Lung microvascular endothelial cell (primary cell): Measurements from ENCODE around the gene SH3RF2. TPM values are rescaled to one million over a fixed set of nuclear protein-coding genes. Genes with fewer than 3 reads are reported as not detected.

Experiments
- DNase-seq, 2 donors: peaks; one replicate each; pipeline versions ENCODE4 v3.0.0 to v3.0.0-alpha.2; 2010; ENCODE audit warnings: low read depth in 2 of 2
- total RNA-seq: library from RNA; depleted of rRNA; stranded (reverse); fragments of >200 nt; gene quantifications from 2 replicates; pipeline ENCODE4 v1.2.1, GENCODE V29; 2014

Gene SH3RF2
- total RNA-seq, 1 donor from 2014 or later = not detected

DNA sequence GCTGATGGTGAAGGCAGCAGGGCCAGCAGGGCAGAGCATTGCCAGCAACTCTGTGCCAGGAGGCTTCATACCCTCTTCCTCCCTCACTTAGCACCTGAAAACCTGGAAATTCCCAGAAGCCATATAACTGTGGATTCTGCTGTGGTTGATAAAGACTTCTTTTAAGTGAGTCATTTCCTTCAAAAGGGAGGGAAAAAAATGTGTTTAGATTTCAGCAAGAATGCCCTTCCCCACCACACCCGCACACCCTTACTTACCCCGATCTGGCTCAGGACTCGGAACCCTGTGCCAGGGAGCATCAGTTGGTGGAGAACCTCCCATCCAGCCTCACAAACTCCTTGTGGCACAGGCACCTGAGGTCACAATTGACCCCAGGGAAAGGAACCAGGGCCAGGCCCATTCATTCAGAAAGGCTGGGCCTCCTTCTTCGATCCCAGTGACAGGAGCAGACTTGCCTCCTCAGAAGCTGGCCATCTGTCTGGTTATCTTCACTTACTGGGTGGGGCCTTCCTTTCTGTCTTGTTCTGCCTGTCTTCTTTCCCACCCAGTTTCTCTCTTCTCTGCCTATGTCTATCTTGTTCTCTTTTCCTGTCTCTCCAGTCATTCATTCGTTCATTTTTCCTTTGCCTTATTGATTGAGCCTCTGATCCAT, 106.4 kb downstream of the SH3RF2 start:
- DNase-seq = peak in 1 of 2 donors; percentile 77

DNA sequence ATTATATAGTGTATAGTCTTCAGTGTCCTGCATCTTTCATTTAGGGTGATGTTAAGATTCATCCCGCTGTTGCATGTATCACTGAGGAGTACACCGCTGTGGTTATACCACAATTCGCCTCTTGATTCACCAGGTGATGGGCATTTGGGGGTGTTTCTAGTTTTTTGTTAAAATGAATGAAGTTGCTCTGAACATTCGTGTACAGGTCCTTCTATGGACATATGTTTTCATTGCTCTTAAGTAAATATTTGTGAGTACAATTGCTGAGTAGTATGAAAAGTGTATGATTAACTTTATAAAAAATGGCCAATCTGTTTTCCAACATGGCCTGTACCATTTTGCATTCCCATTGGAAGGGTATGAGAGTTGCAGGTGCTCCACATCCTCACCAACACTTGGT, 107.3 kb downstream of the SH3RF2 start:
- no peak for DNase-seq

DNA sequence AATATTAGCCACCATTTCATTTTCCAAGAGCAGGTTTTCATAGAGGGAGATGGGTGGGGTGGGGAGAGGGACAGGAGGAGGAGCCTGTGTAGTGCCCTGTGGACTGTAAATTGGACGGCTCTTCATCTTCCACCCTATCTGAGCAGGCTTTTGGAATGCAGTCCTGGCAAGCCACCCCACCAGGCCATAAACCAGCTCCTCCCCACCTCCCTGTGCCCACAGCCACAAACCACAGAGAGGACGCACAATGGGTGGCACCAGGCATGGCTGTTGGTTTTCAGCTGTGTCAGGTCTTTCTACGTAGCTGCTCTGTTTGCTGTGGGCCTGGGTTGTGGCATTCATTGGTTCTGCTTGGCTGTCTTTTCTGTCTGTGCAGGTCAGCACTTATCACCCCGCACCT, 111.0 kb downstream of the SH3RF2 start:
- DNase-seq = no peak

DNA sequence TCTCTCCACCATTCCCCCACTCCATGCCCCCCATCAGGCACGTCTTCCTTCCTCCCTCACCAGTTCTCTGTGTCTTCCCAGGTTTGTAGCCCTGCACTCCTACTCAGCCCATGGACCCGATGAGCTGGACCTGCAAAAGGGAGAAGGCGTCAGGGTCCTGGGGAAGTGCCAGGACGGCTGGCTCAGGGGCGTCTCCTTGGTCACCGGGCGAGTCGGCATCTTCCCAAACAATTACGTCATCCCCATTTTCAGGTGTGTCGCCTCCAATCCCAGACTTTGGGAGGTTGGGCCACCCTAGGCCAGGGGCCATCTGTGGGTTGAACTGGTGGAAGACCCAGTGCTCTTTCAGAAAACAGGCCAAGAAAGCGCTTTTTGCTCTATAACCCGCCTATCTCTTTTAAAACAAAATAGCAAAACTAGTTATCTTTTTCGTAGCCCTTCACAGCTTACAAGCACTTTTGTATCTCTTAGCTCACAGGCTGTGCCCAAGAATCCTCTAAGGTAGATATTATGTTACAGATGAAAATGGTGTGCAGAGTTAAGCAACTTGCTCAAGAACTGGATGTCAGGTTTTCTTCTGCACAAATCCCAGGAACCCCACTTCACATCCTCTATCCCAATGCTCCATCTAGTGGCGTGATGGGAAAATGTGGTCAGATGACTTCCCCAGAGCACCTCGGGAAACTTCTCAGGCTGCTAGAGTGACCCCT, 112.8 kb downstream of the SH3RF2 start:
- peak; percentile 68 to 81 for DNase-seq

DNA sequence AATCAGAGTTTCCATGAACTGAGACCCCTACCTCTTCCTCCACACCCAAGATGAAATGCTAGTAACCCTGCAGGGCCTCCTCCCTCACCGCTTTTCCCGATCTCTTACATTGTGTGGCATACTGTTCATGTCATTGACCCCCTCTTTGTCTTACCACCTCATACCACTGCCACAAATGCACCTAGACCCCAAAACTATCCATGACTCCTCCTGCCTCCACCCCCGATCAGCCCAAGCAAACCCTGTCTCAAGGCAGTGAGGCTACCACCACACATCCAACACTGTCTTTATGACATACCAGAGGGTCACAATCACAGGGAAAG, 113.3 kb downstream of the SH3RF2 start:
- DNase-seq = no peak

DNA sequence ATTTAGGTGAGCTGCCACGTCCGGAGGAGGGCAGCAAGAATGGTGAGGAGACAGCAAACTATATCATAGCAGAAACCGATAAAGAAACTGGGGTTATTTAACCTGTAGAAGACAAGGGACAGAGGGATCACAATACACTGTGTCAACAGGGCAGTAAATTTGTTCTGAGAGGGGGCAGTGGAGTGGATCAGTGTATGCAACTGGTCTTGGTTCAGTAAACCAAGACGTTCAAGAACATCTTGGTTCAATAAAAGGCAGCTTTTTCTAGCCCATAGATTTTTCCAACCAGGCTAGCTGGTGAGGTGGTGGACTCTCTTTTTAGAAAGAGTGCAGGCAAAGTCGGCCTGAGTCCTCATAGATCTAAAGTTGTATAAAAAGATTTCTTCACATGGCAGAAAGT, 113.7 kb downstream of the SH3RF2 start:
- no peak for DNase-seq

DNA sequence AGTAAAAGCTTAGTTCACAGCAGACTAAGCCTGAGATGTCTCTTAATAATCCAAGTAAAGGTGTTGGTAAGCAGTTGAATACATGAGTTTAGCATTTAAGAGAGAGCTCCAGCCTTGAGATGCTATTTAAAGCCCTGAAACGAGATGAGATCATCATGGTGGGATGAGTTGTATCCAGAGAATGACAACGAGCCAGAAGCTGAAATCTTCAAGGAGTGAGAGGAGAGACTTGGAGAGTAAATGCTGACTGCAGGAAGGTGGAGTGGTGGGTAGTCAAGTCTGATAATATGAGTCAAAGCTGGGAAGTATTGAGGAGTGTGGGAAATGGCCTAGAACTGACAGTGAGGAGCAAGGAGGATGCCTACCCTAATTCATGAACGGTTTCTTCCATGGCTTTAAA, 115.3 kb downstream of the SH3RF2 start:
- peak in 1 of 2 donors; percentile 12 for DNase-seq

DNA sequence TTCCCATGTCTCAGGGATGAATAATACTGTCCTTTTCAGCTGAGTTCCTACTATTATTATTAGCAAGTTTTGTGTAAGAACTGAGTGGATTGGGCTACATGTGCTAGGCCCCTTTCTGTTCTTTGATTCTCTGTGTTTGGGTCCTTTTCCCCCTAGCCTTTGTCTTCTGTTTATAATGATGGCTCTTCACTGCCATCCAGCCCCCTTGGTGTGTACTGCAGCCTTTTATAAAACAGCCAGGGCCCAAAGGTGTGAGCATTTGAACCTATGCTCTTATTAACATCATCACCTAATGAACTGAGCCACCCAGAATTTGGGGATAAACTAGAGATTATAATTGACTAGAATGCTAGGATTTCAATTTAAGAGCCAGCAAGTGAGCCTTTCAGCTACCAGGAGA, 116.4 kb downstream of the SH3RF2 start:
- peak in 1 of 2 donors; percentile 12 for DNase-seq

DNA sequence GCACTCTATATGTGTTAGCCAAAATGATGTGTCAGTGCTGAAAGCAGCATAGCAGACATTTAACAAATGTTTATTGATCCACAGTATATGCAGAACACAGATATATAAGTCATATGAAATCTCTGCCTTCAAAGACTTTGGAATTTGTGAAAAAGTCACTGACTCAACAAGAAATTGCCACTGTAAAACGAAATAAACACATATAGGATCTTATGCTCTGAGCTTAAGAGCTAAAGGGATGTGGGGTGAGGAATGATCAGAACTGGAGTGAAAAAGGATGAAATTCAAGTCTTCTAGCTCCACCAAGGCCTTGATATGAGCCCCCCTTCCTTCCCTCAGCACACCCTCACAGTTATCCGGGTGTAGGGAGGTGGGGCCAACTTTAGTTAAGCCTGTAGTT, 119.1 kb downstream of the SH3RF2 start:
- DNase-seq = no peak

DNA sequence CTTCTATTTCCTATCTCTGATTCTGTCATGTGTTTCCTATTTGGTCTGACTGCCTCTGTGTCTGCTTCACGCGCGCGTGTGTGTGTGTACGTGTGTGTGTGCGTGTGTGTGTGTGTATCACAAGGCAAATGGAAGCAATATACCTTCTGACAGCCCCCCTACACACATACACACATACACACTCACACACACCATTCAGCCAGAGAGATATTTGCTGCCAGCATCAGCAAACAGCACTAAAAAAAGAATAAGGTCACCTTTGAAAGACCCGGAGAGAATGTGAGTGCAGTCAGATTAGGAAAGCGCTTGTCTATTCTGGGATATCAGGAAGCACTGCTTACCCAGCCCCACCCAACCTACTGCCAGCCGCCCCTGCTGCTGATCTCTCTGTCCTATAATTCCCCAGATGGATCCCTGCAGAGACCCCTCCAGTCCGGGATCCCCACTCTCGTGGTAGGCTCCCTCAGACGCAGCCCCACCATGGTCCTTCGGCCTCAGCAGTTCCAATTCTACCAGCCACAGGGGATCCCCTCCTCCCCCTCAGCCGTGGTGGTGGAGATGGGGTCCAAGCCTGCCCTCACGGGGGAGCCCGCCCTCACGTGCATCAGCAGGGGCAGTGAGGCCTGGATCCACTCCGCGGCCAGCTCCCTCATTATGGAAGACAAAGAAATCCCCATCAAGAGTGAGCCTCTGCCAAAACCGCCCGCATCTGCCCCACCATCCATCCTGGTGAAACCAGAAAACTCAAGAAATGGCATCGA, 123.3 kb downstream of the SH3RF2 start:
- peak; percentile 34 to 48 for DNase-seq

DNA sequence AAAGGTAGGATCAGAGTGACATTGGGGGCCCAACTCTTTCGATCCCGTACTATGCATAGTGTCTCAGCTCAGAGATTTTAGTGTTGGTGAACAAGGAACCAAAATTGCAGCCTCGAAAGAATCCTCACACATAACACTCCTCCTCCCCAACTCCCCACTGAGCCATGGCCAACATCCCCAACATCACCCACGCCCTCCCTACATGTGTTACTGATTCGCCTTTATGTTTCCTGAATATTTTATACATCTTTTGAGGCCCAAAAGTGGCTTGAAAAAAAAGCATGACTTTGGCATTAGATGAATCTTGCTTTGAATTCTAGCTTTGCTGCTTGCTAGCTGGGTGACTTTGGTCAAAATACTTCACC, 123.8 kb downstream of the SH3RF2 start:
- no peak for DNase-seq

DNA sequence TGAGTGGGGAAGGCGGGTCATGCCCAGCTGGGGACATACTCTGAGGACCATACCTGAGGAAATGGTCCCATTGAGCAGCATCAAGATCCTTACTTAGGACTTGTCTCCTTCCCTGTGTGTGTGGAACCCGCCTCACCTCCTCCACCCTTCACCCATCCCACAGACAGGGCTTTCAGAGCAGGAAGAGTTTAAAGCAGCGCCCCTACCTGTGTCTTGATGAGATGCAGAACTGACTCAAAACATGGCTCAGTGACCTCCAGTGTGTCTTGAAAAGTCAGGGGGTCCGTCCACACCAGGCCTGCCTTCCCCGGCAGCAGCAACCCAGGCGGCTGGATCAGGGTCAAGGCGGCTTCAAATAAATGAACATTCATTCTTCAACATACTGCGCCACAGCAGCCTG, 130.6 kb downstream of the SH3RF2 start:
- DNase-seq = no peak

DNA sequence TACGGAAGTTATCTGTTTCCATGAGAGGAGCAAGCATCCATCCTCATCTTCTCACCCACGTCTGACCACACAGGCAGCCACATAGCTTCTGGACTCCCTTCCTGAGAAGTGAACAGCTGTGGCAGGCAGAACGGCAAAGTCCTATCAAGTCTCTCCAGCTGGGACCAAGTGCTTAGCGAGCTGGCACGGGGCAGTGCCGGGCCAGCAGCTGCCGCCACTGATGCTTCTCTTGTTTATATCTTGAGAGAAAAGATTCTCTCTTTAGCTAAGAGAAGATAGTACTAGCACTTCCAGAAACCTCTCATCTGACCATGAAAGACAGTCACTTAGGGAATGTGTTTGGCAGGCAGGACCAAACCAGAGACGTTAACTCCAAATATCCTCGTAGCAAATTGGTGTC, 131.8 kb downstream of the SH3RF2 start:
- DNase-seq = no peak

DNA sequence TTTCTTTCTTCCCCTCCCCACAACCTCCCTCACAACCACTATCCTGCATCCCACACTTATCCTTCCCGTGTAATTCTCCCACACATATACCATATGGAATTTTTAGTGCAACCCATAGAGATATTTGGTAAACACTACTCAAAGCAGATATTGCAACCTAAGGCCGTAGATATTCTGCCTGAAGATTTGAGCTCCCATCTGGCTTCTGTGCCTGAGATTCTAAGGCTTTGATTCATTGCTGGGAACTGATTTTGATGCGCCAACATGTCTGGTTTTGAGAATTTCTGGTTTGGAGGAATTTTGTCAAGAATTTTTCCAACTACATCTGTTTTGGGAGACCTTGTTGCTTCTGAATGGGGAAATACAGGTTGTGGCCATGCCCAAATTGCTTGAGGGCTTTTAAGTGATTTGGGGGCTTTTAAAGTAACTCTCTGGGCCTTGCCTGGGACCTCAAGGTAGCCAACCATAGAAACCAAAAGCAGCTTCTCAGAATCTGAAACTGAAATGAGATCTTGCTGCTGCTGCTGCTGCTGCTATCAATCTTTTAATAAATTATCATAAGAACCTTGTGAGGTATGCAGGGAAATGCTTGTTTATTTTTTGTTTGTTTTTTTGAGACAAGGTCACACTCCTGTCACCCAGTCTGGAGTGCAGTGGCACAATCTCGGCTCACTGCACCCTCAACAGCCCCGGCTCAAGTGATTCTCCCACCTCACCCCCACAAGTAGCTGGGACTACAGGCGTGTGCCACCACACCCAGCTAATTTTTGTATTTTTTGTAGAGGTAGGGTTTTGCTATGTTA, 132.8 kb downstream of the SH3RF2 start:
- DNase-seq = no peak

DNA sequence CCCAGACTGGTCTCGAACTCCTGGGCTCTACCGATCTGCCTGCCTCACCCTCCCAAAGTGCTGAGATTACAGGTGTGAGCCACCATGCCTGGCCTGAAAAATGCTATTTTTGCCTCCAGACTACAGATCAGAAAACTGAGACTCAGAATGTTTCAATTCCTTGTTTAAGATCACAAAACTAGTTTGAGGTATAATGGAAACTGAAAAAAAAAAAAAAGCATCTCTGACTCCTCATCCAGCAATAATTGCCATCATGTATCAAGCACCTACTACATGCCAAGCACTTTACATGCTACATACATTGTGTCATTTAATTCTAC, 133.4 kb downstream of the SH3RF2 start:
- no peak for DNase-seq

DNA sequence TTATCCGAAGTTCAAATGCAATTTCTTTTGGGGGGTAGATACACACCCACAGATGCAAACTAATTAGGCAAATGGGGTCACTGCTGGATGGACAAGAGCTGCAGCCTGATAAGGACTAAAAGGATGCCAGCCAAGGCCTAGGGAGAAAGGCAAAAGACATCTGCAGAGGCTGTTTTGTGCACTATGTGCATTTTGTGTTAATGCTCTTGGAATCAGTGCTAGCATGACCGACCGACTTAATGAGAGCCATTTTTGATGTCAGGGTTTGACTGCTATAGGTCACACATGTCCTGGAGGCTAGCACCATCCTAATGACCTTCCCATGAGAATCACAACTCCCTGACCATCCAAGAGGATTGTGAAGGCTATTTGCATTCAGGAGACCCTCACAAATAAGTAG, 134.4 kb downstream of the SH3RF2 start:
- DNase-seq = no peak

DNA sequence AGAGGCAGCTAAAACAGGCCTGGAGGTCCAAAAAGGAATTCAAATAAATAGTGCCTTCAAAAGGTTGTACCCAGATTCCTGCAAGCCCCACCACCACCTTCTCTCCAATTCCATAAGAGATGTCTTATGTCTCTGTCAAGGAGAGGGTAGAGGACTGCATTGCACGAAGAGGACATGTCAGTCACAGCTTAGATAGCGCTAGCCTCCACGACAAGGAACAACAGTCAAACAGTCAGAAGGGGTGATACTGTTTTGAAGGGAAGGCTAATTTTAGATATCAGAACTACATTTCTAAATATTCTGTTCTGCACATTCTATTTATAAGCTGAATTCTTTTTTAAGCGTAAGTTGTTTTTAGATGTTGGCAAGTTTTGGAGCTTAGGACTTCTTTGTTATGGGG, 134.8 kb downstream of the SH3RF2 start:
- DNase-seq = no peak

DNA sequence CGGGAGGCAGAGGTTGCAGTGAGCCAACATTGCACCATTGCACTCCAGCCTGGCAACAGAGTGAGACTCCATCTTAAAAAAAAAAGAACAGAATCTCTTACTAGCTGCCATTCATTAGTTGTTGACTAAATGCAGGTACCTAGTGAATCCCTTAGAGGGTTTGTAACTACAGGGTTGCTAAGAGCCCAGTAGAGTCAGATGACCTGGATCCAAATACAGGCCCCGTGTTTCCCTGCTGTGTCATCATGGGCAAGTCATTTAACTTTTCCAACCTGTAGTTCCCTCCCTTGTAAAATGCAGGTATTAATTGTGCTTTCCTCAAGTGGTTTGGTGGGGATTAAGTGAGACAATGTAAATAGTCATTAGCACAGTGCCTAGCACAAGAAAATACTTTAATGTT, 136.2 kb downstream of the SH3RF2 start:
- DNase-seq = no peak

DNA sequence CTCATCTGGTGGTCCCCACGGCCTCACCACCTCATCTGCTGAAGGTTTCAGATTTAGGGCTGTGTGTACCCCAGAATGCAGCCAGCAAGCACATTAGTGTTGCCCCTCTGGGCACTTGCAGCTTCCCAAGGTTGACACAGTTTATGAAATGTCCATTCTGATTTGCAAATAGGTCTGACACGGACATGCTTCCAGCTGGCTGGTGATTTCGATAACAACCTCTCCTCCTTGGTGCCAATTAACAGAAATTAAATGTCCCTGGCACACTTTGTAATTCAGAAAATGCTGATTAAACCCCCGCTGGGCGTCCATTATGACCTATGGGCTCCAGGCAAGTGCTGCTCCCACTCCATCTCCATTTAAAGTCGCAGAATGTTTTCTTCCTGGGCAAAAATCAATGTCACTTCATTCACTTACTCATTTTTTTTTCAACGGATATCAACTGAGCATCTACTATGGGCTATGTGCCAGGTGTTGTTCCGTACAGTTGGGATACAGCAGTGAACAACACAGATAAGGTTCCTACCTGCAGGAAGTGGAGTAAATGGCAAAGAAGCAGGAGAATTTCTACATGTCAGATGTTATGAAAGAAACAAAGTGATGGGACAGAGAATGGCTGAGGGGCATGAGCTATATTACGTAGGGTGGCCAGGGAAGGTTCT, 137.0 kb downstream of the SH3RF2 start:
- no peak for DNase-seq

DNA sequence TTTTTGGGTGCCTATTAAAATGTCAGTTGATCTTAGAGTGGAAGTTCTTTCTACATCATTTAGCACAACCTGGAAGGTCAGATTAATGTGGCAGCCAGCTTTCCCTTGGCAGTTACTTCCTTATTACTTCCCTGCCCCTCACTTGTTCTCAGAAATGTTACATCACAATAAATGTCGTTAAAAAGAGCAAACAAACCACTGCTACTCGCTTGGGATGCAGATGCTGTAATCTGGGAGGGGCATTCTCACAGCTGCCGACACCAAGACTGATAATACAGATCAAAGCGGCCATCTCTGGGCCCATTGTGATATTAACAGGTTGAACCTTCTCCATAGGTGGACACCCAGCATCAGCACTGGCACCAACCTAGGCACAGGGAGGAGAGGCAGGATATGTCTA, 139.7 kb downstream of the SH3RF2 start:
- no peak for DNase-seq

DNA sequence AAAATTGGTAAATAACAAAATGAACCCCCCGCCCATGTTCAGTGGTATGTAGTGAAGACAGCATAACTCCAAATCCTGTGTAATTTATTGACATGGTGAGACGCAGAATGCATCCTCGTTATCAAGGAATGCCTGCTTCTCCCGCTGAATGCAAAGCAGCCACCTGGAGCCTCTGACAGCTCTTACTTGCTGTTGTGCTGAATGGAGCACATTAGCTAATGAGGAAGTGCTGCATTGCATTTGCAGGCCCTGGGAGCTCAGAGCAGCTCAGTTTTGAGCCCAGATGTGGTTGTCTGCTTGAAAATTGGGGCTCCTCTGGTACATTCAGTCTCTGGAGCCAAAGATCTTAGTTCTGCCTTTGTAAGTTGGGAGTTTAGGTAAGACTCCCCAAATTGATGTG, 140.1 kb downstream of the SH3RF2 start:
- DNase-seq = no peak

DNA sequence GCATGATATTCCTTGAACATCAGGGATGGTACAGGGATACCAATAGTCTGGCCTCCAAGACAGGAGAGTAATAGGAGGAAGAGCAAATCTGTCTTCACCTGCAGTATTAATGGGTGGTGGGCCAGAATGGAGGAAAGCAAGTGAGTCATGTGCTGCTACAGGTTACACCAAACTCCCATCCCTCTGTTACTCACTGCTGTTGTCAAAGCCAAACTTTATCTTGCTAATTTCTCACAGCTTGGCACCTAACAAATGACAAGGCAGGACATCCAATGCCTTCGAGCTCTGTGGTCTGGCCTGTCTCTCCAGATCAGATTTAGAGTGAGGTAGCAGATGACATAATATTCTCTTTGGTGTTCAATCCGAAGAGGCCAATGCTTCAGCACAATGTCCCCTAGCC, 142.2 kb downstream of the SH3RF2 start:
- no peak for DNase-seq
